Fibroblast of lung (primary cell): ENCODE results near the gene NF1. TPM values are rescaled to one million over a fixed set of nuclear protein-coding genes. Genes with fewer than 3 reads are reported as not detected.

ENCODE experiments used
- DNase-seq, 2 donors: peaks; one replicate each; pipeline versions ENCODE4 v3.0.0 to v3.0.0-alpha.2; 2010; ENCODE audit warnings: low read depth in 2 of 2
- H2AFZ ChIP-seq: 2 replicates; pipeline ENCODE4 v1.5.1; 2012; ENCODE audit warnings: low read length, control low read depth, inconsistent platforms
- H3K27ac ChIP-seq: 2 replicates; pipeline ENCODE4 v1.5.1; 2011; ENCODE audit warnings: low read length, control low read depth; ENCODE audit not compliant: insufficient read depth
- H3K27me3 ChIP-seq: 2 replicates; pipeline ENCODE4 v1.5.1; 2011; ENCODE audit warnings: mild to moderate bottlenecking, low read length; ENCODE audit not compliant: control insufficient read depth, insufficient read depth
- H3K36me3 ChIP-seq: 2 replicates; pipeline ENCODE4 v1.5.1; 2011; ENCODE audit warnings: low read length; ENCODE audit not compliant: control insufficient read depth, insufficient read depth
- H3K4me1 ChIP-seq: 2 replicates; pipeline ENCODE4 v1.5.1; 2011; ENCODE audit warnings: low read length; ENCODE audit not compliant: control insufficient read depth, insufficient read depth; ENCODE audit errors: extremely low read depth
- H3K4me2 ChIP-seq: 2 replicates; pipeline ENCODE4 v1.5.1; 2011; ENCODE audit warnings: low read length, control low read depth; ENCODE audit not compliant: insufficient read depth; ENCODE audit errors: extremely low read depth
- H3K4me3 ChIP-seq, 4 experiments: fragments of 200-600 bp in 1 of 4; sonication (generic) in 1 of 4; replicated peaks in 1 of 4; 2 replicates each; pipeline ENCODE4 v1.5.1; 2011 to 2016; ENCODE audit warnings: low read length in 4 of 4, low read depth in 3 of 4, mild to moderate bottlenecking in 3 of 4, control low read depth in 2 of 4, inconsistent platforms in 1 of 4, mixed read lengths in 1 of 4; ENCODE audit not compliant: insufficient read depth in 1 of 4; ENCODE audit errors: control extremely low read depth in 1 of 4
- H3K79me2 ChIP-seq: 2 replicates; pipeline ENCODE4 v1.5.1; 2012; ENCODE audit warnings: mild to moderate bottlenecking, low read length, inconsistent platforms; ENCODE audit not compliant: control insufficient read depth, insufficient read depth
- H3K9ac ChIP-seq: 2 replicates; pipeline ENCODE4 v1.5.1; 2011; ENCODE audit warnings: mild to moderate bottlenecking, low read length, control low read depth; ENCODE audit not compliant: insufficient read depth
- H3K9me3 ChIP-seq: 2 replicates; pipeline ENCODE4 v1.5.1; 2012; ENCODE audit warnings: low read depth, low read length; ENCODE audit not compliant: control insufficient read depth, insufficient read depth
- H4K20me1 ChIP-seq: 2 replicates; pipeline ENCODE4 v1.5.1; 2011; ENCODE audit warnings: low read length; ENCODE audit not compliant: control insufficient read depth, insufficient read depth; ENCODE audit errors: extremely low read depth
- EZH2 ChIP-seq: IDR thresholded peaks from 2 replicates; pipeline ENCODE4 v1.5.1; 2012; ENCODE audit warnings: low read length, control low read depth, mild to moderate bottlenecking; ENCODE audit errors: missing control alignments
- polyA plus RNA-seq, 2 donors: library from polyadenylated mRNA; depleted of rRNA in 1 of 2; stranded (reverse) in 1 of 2; unstranded in 1 of 2; fragments of >200 nt; gene quantifications; 2 replicates each; pipeline ENCODE4 v1.2.1, GENCODE V29; 2011 to 2012; ENCODE audit warnings: missing spikeins in 1 of 2
- total RNA-seq: library from RNA; depleted of rRNA; stranded (reverse); fragments of >200 nt; gene quantifications from 2 replicates; pipeline ENCODE4 v1.2.1, GENCODE V29; 2014
- TF ChIP-seq, protein P1 (sequence below), 2 donors: IDR thresholded peaks in 1 of 2; conservative IDR thresholded peaks in 1 of 2; 1 replicate in 1 of 2; 2 replicates in 1 of 2; pipeline ENCODE4 v1.5.1; 2011 to 2012; ENCODE audit warnings: low read length in 2 of 2, control low read depth in 1 of 2, inconsistent platforms in 1 of 2, low read depth in 1 of 2, mild to moderate bottlenecking in 1 of 2

Gene NF1
- total and polyA plus RNA-seq, 2 donors (not counting 1 experiment from before 2014, with no cell fraction given), result 52.8 to 78.8 TPM

DNA sequence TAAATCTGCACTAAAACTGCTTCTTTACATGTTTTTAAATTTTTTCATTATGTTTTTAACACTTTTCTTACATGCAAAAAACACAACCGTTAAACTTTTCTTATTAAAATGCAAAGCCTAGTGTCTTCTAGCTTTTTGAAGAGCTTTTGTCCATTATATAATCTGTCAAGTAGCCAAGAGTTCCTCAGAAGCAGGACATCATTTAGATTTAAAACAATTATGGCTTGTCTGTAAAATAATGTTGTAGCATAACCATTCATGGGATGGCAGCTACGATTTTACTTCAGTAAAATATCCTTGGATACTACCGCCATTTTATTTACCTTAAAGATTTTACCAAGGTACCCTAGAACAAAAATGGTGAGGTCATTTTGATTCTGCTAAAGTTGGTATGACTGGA, 199.5 kb downstream of the NF1 start:
- no peak for DNase-seq
- Histone ChIP-seq H3K36me3 (no peaks in the 10 kb centered on the region), H3K27me3 (no peaks in the 10 kb centered on the region), H3K27ac (no peak overlapping the region), H3K4me2 (no peak overlapping the region), H2AFZ (no peak overlapping the region), H4K20me1 (no peaks in the 10 kb centered on the region), H3K9me3 (no peaks in the 10 kb centered on the region), H3K9ac (no peak overlapping the region), H3K79me2 (no peaks in the 10 kb centered on the region), H3K4me3 (no peak overlapping the region), H3K4me1 (peaks cover 2% of the 10 kb centered on the region)
- TF ChIP-seq, protein P1, sequence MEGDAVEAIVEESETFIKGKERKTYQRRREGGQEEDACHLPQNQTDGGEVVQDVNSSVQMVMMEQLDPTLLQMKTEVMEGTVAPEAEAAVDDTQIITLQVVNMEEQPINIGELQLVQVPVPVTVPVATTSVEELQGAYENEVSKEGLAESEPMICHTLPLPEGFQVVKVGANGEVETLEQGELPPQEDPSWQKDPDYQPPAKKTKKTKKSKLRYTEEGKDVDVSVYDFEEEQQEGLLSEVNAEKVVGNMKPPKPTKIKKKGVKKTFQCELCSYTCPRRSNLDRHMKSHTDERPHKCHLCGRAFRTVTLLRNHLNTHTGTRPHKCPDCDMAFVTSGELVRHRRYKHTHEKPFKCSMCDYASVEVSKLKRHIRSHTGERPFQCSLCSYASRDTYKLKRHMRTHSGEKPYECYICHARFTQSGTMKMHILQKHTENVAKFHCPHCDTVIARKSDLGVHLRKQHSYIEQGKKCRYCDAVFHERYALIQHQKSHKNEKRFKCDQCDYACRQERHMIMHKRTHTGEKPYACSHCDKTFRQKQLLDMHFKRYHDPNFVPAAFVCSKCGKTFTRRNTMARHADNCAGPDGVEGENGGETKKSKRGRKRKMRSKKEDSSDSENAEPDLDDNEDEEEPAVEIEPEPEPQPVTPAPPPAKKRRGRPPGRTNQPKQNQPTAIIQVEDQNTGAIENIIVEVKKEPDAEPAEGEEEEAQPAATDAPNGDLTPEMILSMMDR (conservative IDR thresholded peaks at IDR 0.05 in 1 of 2, IDR thresholded peaks at IDR 0.05 in 1 of 2; ENCODE audit: low read depth in 1 of 2, low read length in 2 of 2), result no peak
- TF ChIP-seq EZH2, result no peak

DNA sequence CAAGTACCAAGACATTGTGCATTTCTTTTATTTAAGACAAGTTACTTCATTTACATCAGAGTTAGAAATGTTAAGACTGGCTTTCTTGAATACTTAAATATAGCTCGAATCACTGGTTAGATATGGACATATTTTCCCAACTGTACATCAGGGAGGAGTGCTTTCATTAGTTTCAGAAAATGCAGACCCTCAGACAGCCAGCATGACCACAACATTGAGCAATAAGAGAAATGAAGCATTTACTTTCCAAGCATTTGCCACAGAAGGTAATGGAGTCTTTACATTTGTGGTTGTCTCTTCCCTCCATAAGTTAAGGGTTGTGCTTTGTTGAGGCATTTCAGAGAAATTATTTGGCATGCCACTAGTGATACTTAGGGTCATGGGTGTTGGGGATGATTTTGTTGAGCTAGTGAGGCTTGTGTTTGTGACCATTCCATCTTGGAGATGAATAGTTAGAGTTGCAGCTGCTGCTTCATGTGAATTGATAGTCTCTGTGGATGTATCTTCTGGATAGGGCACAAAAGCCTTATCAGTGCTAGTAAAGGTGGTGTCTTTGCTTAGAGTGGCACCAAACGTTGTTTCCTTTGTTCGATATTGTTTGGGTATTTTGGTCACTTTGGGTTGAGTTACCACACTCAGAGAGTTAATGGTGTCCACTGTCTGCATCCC, 200.2 kb downstream of the NF1 start:
- TF ChIP-seq, protein P1 (conservative IDR thresholded peaks at IDR 0.05 in 1 of 2, IDR thresholded peaks at IDR 0.05 in 1 of 2; ENCODE audit: low read depth in 1 of 2, low read length in 2 of 2), result no peak
- TF ChIP-seq EZH2, result no peak
- Histone ChIP-seq H3K9me3 (no peaks in the 10 kb centered on the region), H3K4me1 (peaks cover 2% of the 10 kb centered on the region), H3K79me2 (no peaks in the 10 kb centered on the region), H3K36me3 (no peaks in the 10 kb centered on the region), H3K9ac (no peak overlapping the region), H2AFZ (no peak overlapping the region), H4K20me1 (no peaks in the 10 kb centered on the region), H3K4me3 (no peak overlapping the region), H3K27me3 (no peaks in the 10 kb centered on the region), H3K4me2 (no peak overlapping the region), H3K27ac (no peak overlapping the region)
- peak; percentile 27 to 45 for DNase-seq

DNA sequence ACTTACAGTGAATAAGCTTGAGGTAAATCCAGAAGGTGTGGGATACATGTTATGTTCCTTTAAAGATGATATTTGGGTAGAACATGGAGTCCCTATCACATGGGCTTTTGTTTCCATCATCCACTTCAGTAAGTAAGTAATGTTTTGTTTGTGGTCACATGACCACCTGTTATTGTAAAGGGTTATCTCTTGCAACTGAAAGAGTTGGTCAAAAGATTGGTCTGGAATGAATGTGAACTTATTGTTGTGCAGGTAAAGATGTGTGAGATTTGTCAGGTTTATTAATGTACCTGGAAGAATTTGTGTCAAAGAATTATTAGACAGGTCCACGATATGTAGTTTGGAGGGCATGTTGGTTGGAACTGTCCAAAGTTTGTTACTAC, 200.7 kb downstream of the NF1 start:
- Histone ChIP-seq H3K27ac (no peak overlapping the region), H3K27me3 (no peaks in the 10 kb centered on the region), H4K20me1 (no peaks in the 10 kb centered on the region), H3K9me3 (no peaks in the 10 kb centered on the region), H3K4me3 (no peak overlapping the region), H3K9ac (no peak overlapping the region), H3K4me1 (no peaks in the 10 kb centered on the region), H3K36me3 (no peaks in the 10 kb centered on the region), H2AFZ (no peak overlapping the region), H3K4me2 (no peak overlapping the region), H3K79me2 (no peaks in the 10 kb centered on the region)
- DNase-seq, result no peak
- TF ChIP-seq, protein P1 (conservative IDR thresholded peaks at IDR 0.05 in 1 of 2, IDR thresholded peaks at IDR 0.05 in 1 of 2; ENCODE audit: low read depth in 1 of 2, low read length in 2 of 2), result no peak
- no peak for TF ChIP-seq EZH2
